Transverse colon (tissue), 3 donors: ENCODE data around the gene LRP3.

Experiments used
- CTCF ChIP-seq, 5 experiments: fragments of 200-600 bp in 3 of 5; fragments of 450-650 bp in 2 of 5; sonication (generic) in 3 of 5; IDR thresholded peaks; 1 replicate in 2 of 5; 2 replicates in 3 of 5; pipeline ENCODE4 v1.5.1; 2016 to 2017; ENCODE audit warnings: antibody characterized with exemption in 5 of 5, inconsistent platforms in 3 of 5, mild to moderate bottlenecking in 2 of 5, moderate library complexity in 1 of 5
- EP300 ChIP-seq: sonication (generic); formaldehyde crosslinking; IDR thresholded peaks from one replicate; pipeline ENCODE4 v1.6.1; 2017; ENCODE audit warnings: antibody characterized with exemption, low read depth
- POLR2A ChIP-seq: fragments of 450-650 bp; IDR thresholded peaks from one replicate; pipeline ENCODE4 v1.6.1; 2016; ENCODE audit warnings: antibody characterized with exemption, mild to moderate bottlenecking, moderate library complexity

GRCh38 chr19:33202546-33203507 lies 8.7 kb downstream of the LRP3 start:
- TF ChIP-seq POLR2A (no peak), CTCF (IDR thresholded peaks at IDR 0.05) (no peak), EP300 (no peak)
